ENCODE data around the gene CD180. TPM values are rescaled to one million over a fixed set of nuclear protein-coding genes. Genes with fewer than 3 reads are reported as not detected.

The CD180 gene
- total and polyA plus RNA-seq, 2 donors (not counting 3 experiments of a cell fraction or from before 2014, with no cell fraction given) = not detected

DNA sequence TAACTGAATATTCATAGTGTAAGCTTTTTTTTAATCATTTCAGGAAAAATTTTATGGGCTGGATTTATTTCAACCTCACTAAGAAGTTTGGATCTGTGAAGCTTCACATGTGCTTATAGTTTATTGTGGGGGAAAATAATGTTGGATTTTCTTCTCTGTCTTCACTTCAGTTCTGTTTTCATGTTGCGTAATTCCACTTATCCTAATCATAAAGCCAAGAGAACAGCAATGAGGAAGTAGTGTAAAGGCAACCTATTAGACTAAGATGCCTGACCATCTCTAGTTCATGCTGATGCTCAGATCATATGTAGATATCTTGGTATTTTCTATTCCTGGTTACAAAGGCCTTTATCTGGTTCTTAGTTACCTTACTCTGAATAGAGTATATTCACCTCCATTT lies 50.0 kb downstream of the CD180 start:
- CTCF ChIA-PET = interaction anchor here (0.8 to 1.9 kb wide), 3 partner anchors 10 to 332 kb away, joined by 3 to 6 read pairs (median 3); no protein-coding TSS in a partner anchor
- Histone ChIP-seq H3K9me3 (replicated peaks; ENCODE audit: control insufficient read depth, insufficient read depth, low read length) (no peaks in the 10 kb centered on the region), H2AFZ (ENCODE audit: low read depth, low read length) (no peak overlapping the region), H3K27ac (ENCODE audit: insufficient read depth, low read depth, low read length) (no peak overlapping the region), H3K36me3 (ENCODE audit: control insufficient read depth in 2 of 2, extremely low read depth in 1 of 2, insufficient read depth in 2 of 2, low read length in 2 of 2) (peaks cover 31 to 50% of the 10 kb centered on the region in 2 experiments), H3K4me2 (ENCODE audit: insufficient read depth, low read length) (no peak overlapping the region), H3K79me2 (ENCODE audit: control insufficient read depth, insufficient read depth, low read length) (no peaks in the 10 kb centered on the region), H3K4me1 (ENCODE audit: control insufficient read depth, extremely low read depth, insufficient read depth, low read length) (no peaks in the 10 kb centered on the region), H3K9me1 (replicated peaks; ENCODE audit: control insufficient read depth, extremely low read depth, insufficient read depth, low read length) (no peaks in the 10 kb centered on the region), H4K20me1 (replicated peaks; ENCODE audit: control insufficient read depth, extremely low read depth, insufficient read depth, low read length) (no peaks in the 10 kb centered on the region), H3K4me3 (replicated peaks in 1 of 3; ENCODE audit: insufficient read depth in 1 of 3, low read depth in 1 of 3, low read length in 3 of 3) (no peak overlapping the region), H3K27me3 (ENCODE audit: control insufficient read depth in 2 of 2, insufficient read depth in 2 of 2, low read length in 2 of 2) (no peaks in the 10 kb centered on the region), H3K9ac (replicated peaks; ENCODE audit: extremely low read depth, insufficient read depth, low read length) (no peak overlapping the region)
- DNase-seq (ENCODE audit: low read depth, low spot score) (no peak), FAIRE-seq (no peak)
- POLR2A ChIA-PET = no interaction called here
- intact Hi-C loops (cut with micrococcal nuclease) = no loop called here
- BruUV-seq (replicated peaks) = no TSS peak
- dilution Hi-C loops (cut with MboI; ENCODE audit: extremely low pct_ligation_motif_present, low sequenced_read_pairs) = no loop called here
- TF ChIP-seq POLR2A (IDR thresholded peaks at IDR 0.05; ENCODE audit: low read depth, low read length) (no peak), EZH2 (IDR thresholded peaks at IDR 0.05; ENCODE audit: borderline replicate concordance, low read depth, low read length, severe bottlenecking) (no peak), MYC (IDR thresholded peaks at IDR 0.05; ENCODE audit: low read depth, low read length) (no peak), GATA2 (IDR thresholded peaks at IDR 0.05; ENCODE audit: insufficient read depth, insufficient read length, low read depth, low read length) (no peak), POLR2AphosphoS5 (IDR thresholded peaks at IDR 0.05; ENCODE audit: insufficient read depth, low read depth, low read length) (no peak), FOS (IDR thresholded peaks at IDR 0.05; ENCODE audit: borderline replicate concordance, insufficient read depth, low read length) (no peak), JUN (IDR thresholded peaks at IDR 0.05; ENCODE audit: borderline replicate concordance, insufficient read depth, insufficient read length, low read depth) (no peak)
- TF ChIP-seq, protein P1, sequence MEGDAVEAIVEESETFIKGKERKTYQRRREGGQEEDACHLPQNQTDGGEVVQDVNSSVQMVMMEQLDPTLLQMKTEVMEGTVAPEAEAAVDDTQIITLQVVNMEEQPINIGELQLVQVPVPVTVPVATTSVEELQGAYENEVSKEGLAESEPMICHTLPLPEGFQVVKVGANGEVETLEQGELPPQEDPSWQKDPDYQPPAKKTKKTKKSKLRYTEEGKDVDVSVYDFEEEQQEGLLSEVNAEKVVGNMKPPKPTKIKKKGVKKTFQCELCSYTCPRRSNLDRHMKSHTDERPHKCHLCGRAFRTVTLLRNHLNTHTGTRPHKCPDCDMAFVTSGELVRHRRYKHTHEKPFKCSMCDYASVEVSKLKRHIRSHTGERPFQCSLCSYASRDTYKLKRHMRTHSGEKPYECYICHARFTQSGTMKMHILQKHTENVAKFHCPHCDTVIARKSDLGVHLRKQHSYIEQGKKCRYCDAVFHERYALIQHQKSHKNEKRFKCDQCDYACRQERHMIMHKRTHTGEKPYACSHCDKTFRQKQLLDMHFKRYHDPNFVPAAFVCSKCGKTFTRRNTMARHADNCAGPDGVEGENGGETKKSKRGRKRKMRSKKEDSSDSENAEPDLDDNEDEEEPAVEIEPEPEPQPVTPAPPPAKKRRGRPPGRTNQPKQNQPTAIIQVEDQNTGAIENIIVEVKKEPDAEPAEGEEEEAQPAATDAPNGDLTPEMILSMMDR (IDR thresholded peaks at IDR 0.05; ENCODE audit: extremely low read depth in 1 of 2, insufficient read depth in 1 of 2, low read depth in 1 of 2, low read length in 2 of 2) = no peak
- TF ChIP-seq, protein P2, sequence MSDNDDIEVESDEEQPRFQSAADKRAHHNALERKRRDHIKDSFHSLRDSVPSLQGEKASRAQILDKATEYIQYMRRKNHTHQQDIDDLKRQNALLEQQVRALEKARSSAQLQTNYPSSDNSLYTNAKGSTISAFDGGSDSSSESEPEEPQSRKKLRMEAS (IDR thresholded peaks at IDR 0.05; ENCODE audit: insufficient read depth, insufficient read length) = no peak
